Activated CD4-positive, alpha-beta T cell treated with anti-CD3 and anti-CD28 coated beads, Interleukin-2, amount 50 U/mL, for 1 hour (primary cell): Measurements from ENCODE around the gene HPX.

ENCODE experiments used
- DNase-seq: peaks from one replicate; pipeline ENCODE4 v3.0.0-alpha.2; 2020

HPX gene

GRCh38 chr11:6388748-6389147, 52.0 kb downstream of the HPX start:
- DNase-seq, result no peak

GRCh38 chr11:6387811-6388599, 52.8 kb downstream of the HPX start:
- DNase-seq, result no peak

GRCh38 chr11:6385046-6385777, 55.6 kb downstream of the HPX start:
- no peak for DNase-seq
